ENCODE data around the gene PWWP2B.

The PWWP2B gene

DNA sequence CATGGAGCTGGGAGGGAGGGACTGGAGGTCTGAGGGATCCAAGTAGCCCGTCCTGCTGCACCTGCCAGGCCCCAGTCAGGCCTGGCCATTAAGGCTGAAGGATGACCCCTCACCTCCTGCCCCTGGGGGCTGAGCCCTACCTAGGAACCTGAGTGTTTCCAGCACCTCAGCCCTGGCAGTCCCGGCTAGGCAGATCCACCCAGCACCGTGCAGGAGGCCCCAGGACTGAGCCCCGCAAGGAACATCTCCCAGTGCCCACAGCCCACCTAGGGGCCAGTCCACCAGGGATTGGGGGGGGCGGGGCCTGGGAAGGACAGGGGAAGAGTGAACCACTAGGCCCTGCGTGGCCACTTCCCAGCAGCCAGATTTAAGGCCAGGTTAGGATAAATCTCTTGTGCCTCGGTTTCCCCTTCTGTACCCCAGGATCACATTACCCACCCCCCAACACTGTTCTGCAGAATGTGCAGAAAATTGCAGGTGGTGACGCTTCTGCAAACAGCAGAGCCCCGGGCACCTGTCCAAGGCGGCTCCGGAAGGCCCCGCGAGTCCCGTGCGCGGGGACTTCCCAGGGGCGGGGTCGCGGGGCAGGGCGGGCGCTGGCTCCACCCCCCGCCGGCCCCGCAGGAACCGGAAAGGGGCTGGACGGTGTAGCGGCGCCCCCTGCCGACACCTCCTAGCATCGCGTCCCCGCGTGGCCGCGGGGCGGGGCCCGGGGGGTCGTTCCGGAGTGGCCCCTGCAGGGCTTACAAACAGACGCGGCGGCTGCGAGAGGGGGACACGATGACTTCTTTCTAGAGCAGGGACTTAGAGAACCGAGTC lies 55.9 kb downstream of the PWWP2B start:
- no peak overlapping the region for H3K27ac ChIP-seq
- no peak for DNase-seq (ENCODE audit: low read depth, low spot score)

- H3K27ac ChIP-seq, result no peak overlapping the region
- DNase-seq (ENCODE audit: low read depth, low spot score), result no peak
These were observed 56.5 kb downstream of the PWWP2B start for GRCh38 chr10:132453470-132453861.

GRCh38 chr10:132454296-132455198 lies 57.5 kb downstream of the PWWP2B start:
- no peak overlapping the region for H3K27ac ChIP-seq
- DNase-seq (ENCODE audit: low read depth, low spot score), result no peak

DNA sequence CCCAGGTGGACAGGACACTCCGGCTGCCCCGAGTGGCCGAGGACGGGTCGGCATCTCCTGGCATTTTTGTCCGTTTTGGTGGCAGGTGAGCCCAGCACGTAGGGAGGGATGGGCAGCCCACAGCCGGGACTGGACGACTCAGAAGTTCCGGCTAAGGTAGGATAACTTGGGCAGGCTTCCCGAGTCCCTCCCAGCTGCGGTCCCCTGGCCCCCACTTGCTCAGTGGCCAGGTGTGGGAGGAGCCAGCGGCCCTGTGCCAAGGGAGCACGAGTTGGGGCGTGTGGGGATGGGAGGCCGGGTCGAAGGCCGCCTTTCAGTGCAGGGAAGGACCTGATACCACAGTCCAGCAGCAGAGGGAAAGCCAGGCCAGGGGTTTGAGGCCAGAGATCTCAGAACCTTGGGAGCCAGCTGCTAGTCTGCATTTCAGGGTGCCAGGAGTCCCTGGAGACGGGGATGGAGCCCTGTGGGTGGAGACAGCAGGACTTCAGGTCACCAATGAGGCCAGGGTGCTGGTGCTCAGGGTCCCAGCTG lies 58.5 kb downstream of the PWWP2B start:
- H3K27ac ChIP-seq, result no peak overlapping the region
- no peak for DNase-seq (ENCODE audit: low read depth, low spot score)

DNA sequence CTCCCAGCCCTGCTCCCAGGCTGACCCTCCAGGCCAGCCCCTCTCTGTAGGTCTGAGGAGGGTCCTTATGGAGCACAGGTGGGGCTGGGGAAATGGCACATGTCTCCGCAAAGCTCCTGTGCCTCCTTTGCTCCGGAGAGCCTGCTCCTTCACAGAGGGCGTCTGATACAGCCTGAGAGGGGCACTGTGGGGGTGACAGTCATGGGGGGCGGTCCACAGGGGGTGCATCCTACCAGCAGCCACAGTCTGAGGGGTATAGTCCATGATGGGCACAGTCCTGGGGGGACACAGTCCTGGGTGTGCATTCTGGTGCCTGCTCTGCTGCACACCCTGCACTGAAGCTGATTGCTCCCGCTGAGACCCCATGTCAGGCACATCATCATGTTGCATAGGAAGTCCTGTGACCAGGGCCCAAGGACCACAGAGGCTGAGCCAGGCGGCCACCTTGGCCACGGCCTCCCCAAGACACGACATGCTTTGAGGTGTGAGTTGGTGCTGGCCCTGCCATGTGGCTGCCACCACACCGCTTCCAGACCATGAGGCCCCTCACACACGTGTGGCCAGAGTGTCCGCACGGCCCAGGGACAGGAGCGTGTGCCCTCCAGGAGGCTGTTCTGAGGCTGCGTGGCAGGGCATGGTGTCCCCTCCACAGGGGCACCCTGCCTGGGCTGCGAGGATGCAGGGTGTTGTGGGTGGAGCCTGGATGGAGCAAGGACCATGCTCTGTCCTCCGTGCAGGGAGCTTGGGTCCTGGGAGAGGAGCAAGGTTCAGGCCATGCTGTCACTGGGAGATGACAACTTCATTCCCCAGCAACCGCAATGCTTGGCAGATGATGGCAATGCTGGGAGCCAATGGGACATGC lies 59.2 kb downstream of the PWWP2B start:
- H3K27ac ChIP-seq, result no peak overlapping the region
- no peak for DNase-seq (ENCODE audit: low read depth, low spot score)

DNA sequence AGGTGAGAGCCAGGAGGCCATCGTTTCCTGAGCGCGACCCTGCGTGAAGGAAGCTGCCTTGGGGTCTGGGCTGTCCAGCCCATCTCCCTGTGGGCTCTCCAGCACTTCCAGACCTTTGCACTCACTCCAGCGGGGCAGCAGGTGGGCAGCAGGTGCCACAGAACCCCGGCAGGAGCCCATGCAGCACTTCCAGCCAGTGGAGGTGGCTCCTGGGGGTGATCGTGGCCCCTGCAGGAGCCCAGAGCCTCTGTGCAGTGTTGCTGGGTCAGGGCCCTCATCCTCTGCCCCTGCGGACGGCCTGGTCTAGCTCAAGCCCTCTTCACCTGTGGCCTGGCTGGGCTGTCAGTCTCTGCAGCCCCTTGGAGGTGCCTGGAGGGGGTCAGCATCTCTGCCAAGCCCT lies 59.9 kb downstream of the PWWP2B start:
- no peak overlapping the region for H3K27ac ChIP-seq
- no peak for DNase-seq (ENCODE audit: low read depth, low spot score)

DNA sequence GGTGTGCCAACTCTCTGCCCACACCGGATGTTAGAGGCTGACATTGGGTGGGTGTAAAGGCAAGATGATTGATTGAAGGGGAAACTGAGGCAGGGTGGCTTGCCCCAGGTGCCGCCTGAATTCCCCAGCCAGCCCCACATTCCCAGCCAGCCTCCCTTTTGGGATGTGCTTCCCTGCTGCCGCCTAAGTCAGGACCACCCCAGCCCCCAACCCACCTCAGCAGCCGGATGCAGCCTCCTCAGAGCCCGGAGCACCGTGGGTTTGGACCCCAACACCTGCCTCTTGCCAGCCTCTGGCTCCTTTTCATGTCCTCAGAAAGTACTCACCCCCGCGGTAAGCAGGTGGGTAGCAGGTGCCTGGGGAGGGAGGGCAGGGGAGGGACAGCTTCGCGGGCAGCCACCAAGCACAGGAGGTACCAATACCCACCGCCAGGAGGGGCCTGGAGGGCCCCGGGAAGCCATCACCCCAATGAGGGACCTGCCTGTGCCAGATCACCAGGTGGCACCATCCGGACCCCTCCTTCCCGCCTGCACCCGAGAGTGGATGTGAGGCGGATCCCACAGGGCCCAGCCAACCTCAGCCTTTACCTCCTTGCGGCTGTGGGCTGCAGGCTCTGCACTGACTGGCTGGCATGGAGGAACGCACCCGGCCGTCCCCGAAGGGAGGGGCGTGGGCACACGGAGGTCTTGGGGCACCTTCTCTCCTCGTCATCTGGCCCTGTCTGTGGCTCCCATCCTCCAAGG lies 60.5 kb downstream of the PWWP2B start:
- no peak overlapping the region for H3K27ac ChIP-seq
- DNase-seq (ENCODE audit: low read depth, low spot score), result no peak

DNA sequence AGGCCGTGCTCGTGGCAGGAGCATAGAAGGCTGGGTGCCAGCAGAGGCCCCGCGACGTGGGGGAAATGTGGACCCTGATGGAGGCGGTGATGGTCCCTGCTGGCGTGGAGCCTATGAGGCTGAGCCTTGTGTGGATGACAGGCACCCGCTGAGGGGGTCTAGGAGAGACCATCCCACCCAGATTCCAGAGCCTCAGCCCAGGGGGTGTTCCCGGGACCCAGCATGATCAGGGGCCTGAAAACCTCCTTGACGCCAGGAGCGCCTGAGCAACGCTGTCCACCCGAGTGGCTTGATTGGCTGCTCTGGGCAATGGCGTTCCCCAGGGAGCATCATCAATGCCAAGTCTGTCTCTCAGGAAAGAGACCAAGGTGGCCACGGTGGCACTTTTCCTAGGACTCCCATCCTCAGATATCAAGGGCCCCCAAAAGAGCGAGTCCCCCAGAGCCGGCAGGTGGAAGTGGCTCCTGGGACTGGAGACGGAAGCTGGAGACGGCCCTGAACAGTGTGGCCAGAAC lies 61.1 kb downstream of the PWWP2B start:
- no peak overlapping the region for H3K27ac ChIP-seq
- no peak for DNase-seq (ENCODE audit: low read depth, low spot score)

DNA sequence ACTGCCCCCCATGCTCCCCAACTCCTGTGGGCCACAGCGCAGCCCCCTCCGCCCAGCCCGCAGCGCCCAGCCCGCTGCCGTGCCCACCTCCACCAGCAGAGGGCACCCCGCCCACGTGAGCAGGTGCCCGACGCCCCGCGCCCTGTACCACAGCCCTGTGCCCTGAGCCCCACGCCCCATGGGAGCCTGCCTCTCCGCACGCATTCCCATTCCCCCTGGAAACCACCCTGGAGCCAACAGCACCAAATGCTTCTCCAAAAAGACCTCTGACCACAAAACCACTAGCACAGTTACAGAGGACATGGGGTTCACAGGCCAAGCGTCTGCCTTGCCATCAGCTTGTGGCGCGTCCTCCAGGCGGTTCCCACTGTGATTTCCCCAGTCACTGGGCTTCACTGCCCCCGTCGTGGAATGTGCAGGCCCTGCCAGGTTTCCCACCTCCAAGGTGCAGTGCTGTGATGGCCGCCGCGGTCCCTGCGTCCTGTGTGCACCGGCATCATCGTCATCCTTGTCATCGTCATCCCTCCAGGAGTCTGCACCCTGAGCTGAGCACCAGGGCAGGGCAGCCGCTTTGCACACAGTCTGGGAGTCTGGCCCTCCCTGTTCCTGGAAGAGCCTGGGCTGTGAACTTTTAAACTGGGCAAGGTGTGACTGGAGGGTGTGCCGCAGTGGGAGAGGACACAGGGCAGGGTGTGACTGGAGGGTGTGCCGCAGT lies 61.7 kb downstream of the PWWP2B start:
- no peak for DNase-seq (ENCODE audit: low read depth, low spot score)
- no peak overlapping the region for H3K27ac ChIP-seq

GRCh38 chr10:132459301-132460003 lies 62.5 kb downstream of the PWWP2B start:
- no peak overlapping the region for H3K27ac ChIP-seq
- no peak for DNase-seq (ENCODE audit: low read depth, low spot score)

- no peak overlapping the region for H3K27ac ChIP-seq
- no peak for DNase-seq (ENCODE audit: low read depth, low spot score)
These were observed 63.1 kb downstream of the PWWP2B start for GRCh38 chr10:132460071-132460470.

DNA sequence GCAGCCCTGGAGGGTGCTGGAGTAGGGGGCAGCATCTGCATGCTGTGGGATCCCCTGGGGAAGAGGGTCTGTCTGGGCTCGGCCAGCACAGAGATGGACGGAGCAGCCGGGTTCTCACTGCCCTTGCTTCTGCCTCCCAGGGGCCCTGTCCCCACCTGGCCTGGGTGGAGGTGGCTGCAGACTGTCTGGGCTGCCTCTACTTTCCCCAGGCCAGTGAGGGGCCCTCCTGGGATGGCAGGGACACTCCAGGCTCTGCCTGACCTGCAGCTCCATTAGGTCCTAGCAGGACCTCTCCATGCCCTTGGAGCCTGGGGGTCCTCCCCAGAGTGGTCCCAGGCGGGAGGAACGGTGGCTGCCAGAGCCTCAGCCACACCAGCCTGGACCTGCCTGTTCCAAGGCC lies 63.7 kb downstream of the PWWP2B start:
- no peak for DNase-seq (ENCODE audit: low read depth, low spot score)

DNA sequence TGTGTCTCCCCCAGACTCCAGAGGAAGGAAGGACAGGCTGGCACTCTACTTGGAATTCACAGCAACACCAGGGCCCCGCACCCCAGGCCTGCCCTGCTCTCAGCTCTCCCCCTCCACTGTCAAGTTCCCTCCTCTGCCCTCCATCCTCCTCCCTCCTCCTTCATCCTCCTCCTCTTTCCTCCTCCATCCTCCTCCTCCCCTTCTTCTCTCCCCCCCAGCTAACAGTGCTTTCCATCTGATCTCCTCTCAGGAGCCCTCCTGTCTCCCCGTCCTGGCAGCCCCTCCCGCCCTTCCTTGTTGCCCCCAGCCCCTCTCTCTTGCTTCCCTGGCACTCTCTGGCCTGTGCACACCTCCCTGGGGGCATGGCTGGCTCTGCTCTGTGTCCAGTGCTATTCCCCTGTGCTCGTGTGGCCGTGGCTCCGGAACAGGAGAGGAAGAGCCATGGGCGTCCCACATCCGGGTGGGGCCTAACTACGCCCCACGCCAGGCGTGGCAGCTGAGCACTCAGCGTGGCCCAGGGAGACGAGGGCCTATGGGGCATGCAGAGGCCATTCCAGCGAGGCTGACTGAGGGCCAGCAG lies 64.2 kb downstream of the PWWP2B start:
- DNase-seq (ENCODE audit: low read depth, low spot score), result no peak
- H3K27ac ChIP-seq, result no peak overlapping the region

More for the DNA sequence above, 63.7 kb downstream of the PWWP2B start:
- no peak overlapping the region for H3K27ac ChIP-seq

DNA sequence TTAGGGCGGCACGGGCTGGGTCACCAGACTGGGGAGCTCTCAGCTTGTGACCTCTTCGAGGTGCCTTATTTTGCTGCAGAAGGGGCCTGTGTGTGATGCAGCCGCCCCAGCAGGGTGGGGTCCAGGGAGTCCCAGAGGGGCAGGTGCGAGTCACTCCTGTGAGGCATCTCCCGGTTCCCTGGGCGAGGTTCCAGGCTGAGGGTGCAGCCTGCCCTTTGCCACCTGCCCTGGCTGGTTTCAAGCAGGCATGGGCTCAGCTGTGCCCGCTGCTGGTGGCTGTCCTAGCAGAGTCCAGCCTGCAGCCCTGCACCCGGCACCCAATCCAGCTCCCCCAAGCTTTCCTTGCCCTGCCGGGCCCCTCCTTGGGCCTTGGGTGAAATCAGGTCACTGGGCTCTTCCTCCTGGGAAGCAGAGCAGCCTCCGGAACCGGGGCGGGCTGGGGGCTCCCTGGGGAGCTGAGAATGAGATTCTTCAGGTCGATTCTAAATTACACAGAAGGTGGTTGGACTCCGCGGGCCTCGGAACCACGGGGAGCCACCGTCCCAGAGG lies 64.8 kb downstream of the PWWP2B start:
- DNase-seq (ENCODE audit: low read depth, low spot score), result no peak
- no peak overlapping the region for H3K27ac ChIP-seq

- no peak overlapping the region for H3K27ac ChIP-seq
- no peak for DNase-seq (ENCODE audit: low read depth, low spot score)
These were observed 65.7 kb downstream of the PWWP2B start for GRCh38 chr10:132462463-132463332.
